Measurements from ENCODE around the gene SPANXN2. TPM values are rescaled to one million over a fixed set of nuclear protein-coding genes. Genes with fewer than 3 reads are reported as not detected.
"Not testable (repeated sequence)": the region's sequence is repeated elsewhere in the genome, so short reads cannot be mapped to it uniquely, and the experiment has no call there.

The SPANXN2 gene, protein sequence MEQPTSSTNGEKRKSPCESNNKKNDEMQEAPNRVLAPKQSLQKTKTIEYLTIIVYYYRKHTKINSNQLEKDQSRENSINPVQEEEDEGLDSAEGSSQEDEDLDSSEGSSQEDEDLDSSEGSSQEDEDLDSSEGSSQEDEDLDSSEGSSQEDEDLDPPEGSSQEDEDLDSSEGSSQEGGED
- not detected for total RNA-seq
- polyA plus RNA-seq (2013, experiment 1 of 2): not detected
- polyA plus RNA-seq (2013, experiment 2 of 2): not detected
- long read RNA-seq, experiment 1: 0 reads
- long read RNA-seq, experiment 2: 0 reads
- long read RNA-seq, experiment 3: 0 reads
- long read RNA-seq, experiment 4: 0 reads

DNA sequence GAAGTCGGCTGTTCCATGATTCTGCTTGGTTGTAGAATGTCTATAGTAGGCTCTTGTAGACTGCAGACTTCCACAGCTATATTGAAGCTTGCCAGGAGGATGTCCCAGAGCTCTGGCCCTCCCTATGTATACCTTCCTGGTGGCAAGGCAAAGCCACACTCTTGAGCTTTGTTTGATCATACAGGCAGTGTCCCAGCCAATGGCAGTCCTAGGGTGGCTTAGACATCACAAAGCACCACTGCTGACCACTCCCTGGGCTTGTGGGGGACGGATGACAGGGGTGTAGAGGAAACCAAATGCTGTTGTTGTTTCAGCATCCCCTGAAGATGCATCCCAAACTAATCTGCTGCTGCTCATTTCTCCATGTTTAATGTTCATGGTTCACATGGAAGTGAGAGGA lies at the start of gene SPANXN2:
SPANXN2 (minus strand) TSS at position 101 of the 400 bp plus-strand sequence; CDS start at position 17, 84 bp downstream.
- not testable (repeated sequence) for H3K27me3 ChIP-seq (ENCODE audit: control insufficient read depth, insufficient read depth, low read length, poor library complexity, severe bottlenecking); H3K9me3 ChIP-seq (ENCODE audit: control insufficient read depth, low read length); H3K36me3 ChIP-seq (ENCODE audit: control insufficient read depth, insufficient read depth, low read length); H3K4me3 ChIP-seq (ENCODE audit: low read length); H3K4me3 Mint-ChIP-seq; H3K4me1 Mint-ChIP-seq; H3K27me3 Mint-ChIP-seq (ENCODE audit: insufficient read depth); H3K27ac Mint-ChIP-seq; H3K36me3 Mint-ChIP-seq (ENCODE audit: low read depth); DNase-seq; H3K27ac ChIP-seq (ENCODE audit: low read depth, low read length); H3K9ac ChIP-seq (ENCODE audit: extremely low read depth, low read length, poor library complexity, severe bottlenecking); H3K4me1 ChIP-seq (ENCODE audit: control insufficient read depth, insufficient read depth, low read length)
- WGBS, 2 experiments (ENCODE audit: insufficient coverage in 1 of 2, insufficient read length in 1 of 2): 38% methylated on average over 1 of the region's 2 CpGs; no CpG with 5 or more reads in 1 of the 2 experiments
- H3K9me3 Mint-ChIP-seq: peaks cover 78% of the 10 kb centered on the region

DNA sequence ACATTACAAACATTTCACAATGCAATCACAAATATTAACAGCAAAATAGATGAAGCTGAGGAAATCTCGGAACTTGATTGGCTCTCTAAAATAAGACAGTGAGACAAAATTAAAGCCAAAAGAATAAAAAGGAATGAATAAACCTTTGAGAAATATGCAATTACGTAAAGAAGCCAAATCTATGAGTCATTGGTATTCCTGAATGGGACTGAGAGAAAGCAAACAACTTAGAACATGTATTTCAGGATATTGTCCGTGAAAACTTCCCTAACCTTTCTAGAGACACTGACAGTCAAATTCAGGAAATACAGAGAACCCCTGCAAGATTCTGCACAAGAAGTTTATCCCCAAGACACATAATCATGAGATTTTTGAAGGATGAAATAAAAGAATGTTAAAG lies 48.4 kb upstream of the SPANXN2 start:
- Histone ChIP-seq H3K4me1 (ENCODE audit: control insufficient read depth, insufficient read depth, low read length) (no peaks in the 10 kb centered on the region), H3K9me3 (ENCODE audit: control insufficient read depth, low read length) (peaks cover 21% of the 10 kb centered on the region), H3K4me3 (ENCODE audit: low read length) (no peak overlapping the region), H3K36me3 (ENCODE audit: control insufficient read depth, insufficient read depth, low read length) (no peaks in the 10 kb centered on the region), H3K27ac (ENCODE audit: low read depth, low read length) (no peak overlapping the region), H3K27me3 (ENCODE audit: control insufficient read depth, insufficient read depth, low read length, poor library complexity, severe bottlenecking) (no peaks in the 10 kb centered on the region), H3K9ac (ENCODE audit: extremely low read depth, low read length, poor library complexity, severe bottlenecking) (no peak overlapping the region)
- WGBS, 2 experiments (ENCODE audit: insufficient coverage in 1 of 2, insufficient read length in 1 of 2): 20 to 61% methylated on average over 1 to 3 of the region's 3 CpGs
- TF ChIP-seq, protein P1, sequence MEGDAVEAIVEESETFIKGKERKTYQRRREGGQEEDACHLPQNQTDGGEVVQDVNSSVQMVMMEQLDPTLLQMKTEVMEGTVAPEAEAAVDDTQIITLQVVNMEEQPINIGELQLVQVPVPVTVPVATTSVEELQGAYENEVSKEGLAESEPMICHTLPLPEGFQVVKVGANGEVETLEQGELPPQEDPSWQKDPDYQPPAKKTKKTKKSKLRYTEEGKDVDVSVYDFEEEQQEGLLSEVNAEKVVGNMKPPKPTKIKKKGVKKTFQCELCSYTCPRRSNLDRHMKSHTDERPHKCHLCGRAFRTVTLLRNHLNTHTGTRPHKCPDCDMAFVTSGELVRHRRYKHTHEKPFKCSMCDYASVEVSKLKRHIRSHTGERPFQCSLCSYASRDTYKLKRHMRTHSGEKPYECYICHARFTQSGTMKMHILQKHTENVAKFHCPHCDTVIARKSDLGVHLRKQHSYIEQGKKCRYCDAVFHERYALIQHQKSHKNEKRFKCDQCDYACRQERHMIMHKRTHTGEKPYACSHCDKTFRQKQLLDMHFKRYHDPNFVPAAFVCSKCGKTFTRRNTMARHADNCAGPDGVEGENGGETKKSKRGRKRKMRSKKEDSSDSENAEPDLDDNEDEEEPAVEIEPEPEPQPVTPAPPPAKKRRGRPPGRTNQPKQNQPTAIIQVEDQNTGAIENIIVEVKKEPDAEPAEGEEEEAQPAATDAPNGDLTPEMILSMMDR (conservative IDR thresholded peaks at IDR 0.05): no peak
- Mint-ChIP-seq H3K27ac (no peak overlapping the region), H3K36me3 (ENCODE audit: low read depth) (no peaks in the 10 kb centered on the region), H3K9me3 (peaks cover 71% of the 10 kb centered on the region), H3K4me3 (no peak overlapping the region), H3K4me1 (no peaks in the 10 kb centered on the region), H3K27me3 (ENCODE audit: insufficient read depth) (no peaks in the 10 kb centered on the region)
- DNase-seq: no peak

DNA sequence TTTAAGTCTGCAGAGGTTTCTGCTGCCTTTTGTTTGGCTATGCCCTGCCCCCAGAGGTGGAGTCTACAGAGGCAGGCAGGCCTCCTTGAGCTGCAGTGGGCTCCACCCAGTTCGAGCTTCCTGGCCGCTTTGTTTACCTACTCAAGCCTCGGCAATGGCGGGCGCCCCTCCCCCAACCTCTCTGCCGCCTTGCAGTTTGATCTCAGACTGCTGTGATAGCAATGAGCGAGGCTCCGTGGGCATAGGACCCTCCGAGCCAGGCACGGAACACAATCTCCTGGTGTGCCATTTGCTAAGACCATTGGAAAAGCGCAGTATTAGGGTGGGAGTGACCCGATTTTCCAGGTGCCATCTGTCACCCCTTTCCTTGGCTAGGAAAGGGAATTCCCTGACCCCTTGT lies 47.2 kb upstream of the SPANXN2 start:
- H3K9me3 ChIP-seq (ENCODE audit: control insufficient read depth, low read length): peaks cover 20% of the 10 kb centered on the region
- 88% methylated on average over 10 of the region's 12 CpGs; no CpG with 5 or more reads in 1 of the 2 experiments for WGBS, 2 experiments (ENCODE audit: insufficient coverage in 1 of 2, insufficient read length in 1 of 2)
- H3K4me3 ChIP-seq (ENCODE audit: low read length); H3K4me1 ChIP-seq (ENCODE audit: control insufficient read depth, insufficient read depth, low read length); H3K9ac ChIP-seq (ENCODE audit: extremely low read depth, low read length, poor library complexity, severe bottlenecking); H3K27ac ChIP-seq (ENCODE audit: low read depth, low read length); H3K36me3 Mint-ChIP-seq (ENCODE audit: low read depth); H3K36me3 ChIP-seq (ENCODE audit: control insufficient read depth, insufficient read depth, low read length); H3K27ac Mint-ChIP-seq; H3K27me3 ChIP-seq (ENCODE audit: control insufficient read depth, insufficient read depth, low read length, poor library complexity, severe bottlenecking); H3K4me1 Mint-ChIP-seq; H3K27me3 Mint-ChIP-seq (ENCODE audit: insufficient read depth); DNase-seq; H3K4me3 Mint-ChIP-seq: not testable (repeated sequence)
- peaks cover 69% of the 10 kb centered on the region for H3K9me3 Mint-ChIP-seq

DNA sequence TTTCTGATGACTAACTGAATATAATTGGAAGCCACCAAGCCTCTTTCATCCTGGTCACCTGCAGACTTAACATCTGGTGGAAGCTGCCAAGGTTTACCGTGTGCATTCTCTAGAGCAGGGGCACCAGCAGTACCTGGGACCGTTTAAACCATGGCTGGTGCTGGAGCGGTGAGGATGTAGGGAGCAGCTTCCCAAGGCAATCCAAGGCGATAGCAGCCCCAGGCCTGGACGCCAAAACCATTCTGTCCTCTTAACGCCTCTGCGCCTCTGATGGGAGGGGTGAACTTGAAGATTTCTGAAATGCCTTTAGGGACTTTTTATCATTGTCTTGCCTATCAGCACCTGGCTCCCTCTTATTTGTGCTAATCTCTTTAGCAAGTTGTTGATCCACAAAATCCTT lies 37.3 kb upstream of the SPANXN2 start:
- Histone ChIP-seq H3K27me3 (ENCODE audit: control insufficient read depth, insufficient read depth, low read length, poor library complexity, severe bottlenecking) (no peaks in the 10 kb centered on the region), H3K4me3 (ENCODE audit: low read length) (no peak overlapping the region), H3K36me3 (ENCODE audit: control insufficient read depth, insufficient read depth, low read length) (no peaks in the 10 kb centered on the region), H3K9ac (ENCODE audit: extremely low read depth, low read length, poor library complexity, severe bottlenecking) (no peak overlapping the region), H3K9me3 (ENCODE audit: control insufficient read depth, low read length) (peaks cover 6% of the 10 kb centered on the region), H3K27ac (ENCODE audit: low read depth, low read length) (no peak overlapping the region), H3K4me1 (ENCODE audit: control insufficient read depth, insufficient read depth, low read length) (no peaks in the 10 kb centered on the region)
- DNase-seq: peak; percentile 52
- Mint-ChIP-seq H3K27ac (no peak overlapping the region), H3K4me1 (peaks cover 3% of the 10 kb centered on the region), H3K27me3 (ENCODE audit: insufficient read depth) (peaks cover 21% of the 10 kb centered on the region), H3K4me3 (peak overlapping the region; percentile 49), H3K36me3 (ENCODE audit: low read depth) (peaks cover 1% of the 10 kb centered on the region), H3K9me3 (peaks cover 50% of the 10 kb centered on the region)
- TF ChIP-seq, protein P1 (conservative IDR thresholded peaks at IDR 0.05): no peak
- 83% methylated on average over 7 of the region's 7 CpGs; no CpG with 5 or more reads in 1 of the 2 experiments for WGBS, 2 experiments (ENCODE audit: insufficient coverage in 1 of 2, insufficient read length in 1 of 2)

All from endodermal cell (in vitro differentiated cells).